Tibial artery (tissue), 4 donors: ENCODE data around the gene ZNF780A.

ENCODE experiments used
- DNase-seq, 2 donors: peaks; one replicate each; pipeline ENCODE4 v3.0.0-alpha.2; 2019
- H3K27ac ChIP-seq, 2 donors: fragments of 200-600 bp; sonication (generic) in 1 of 2; 1 replicate in 1 of 2; 2 replicates in 1 of 2; pipeline ENCODE4 v1.5.1; 2018 to 2019; ENCODE audit warnings: mild to moderate bottlenecking in 1 of 2
- H3K27me3 ChIP-seq, 2 donors: fragments of 200-600 bp; sonication (generic) in 1 of 2; one replicate each; pipeline versions ENCODE4 v1.5.1 to v1.6.0; 2016 to 2019
- H3K36me3 ChIP-seq, 3 donors: fragments of 200-600 bp; sonication (generic) in 2 of 3; one replicate each; pipeline ENCODE4 v1.5.1; 2016 to 2019; ENCODE audit warnings: mild to moderate bottlenecking in 2 of 3
- H3K4me1 ChIP-seq, 4 donors: fragments of 200-600 bp; sonication (generic) in 2 of 4; 1 replicate in 3 of 4; 2 replicates in 1 of 4; pipeline ENCODE4 v1.5.1; 2016 to 2019
- H3K4me3 ChIP-seq, 2 donors: fragments of 200-600 bp; sonication (generic) in 1 of 2; 1 replicate in 1 of 2; 2 replicates in 1 of 2; pipeline ENCODE4 v1.5.1; 2018 to 2019; ENCODE audit warnings: mild to moderate bottlenecking in 2 of 2
- H3K9me3 ChIP-seq, 3 donors: fragments of 200-600 bp; sonication (generic) in 1 of 3; one replicate each; pipeline ENCODE4 v1.5.1; 2016 to 2019
- intact Hi-C: fragments of 100-400 bp; cut with DNase I; formaldehyde crosslinking; loops from one replicate; pipeline ENCODE4 v1.15.0; 2023; ENCODE audit warnings: low total_unique reads
- TF ChIP-seq, protein P1 (sequence below), 2 experiments: fragments of 200-600 bp in 1 of 2; fragments of 450-650 bp in 1 of 2; IDR thresholded peaks; one replicate each; pipeline ENCODE4 v1.5.1; 2017 to 2019; ENCODE audit warnings: antibody characterized with exemption in 2 of 2, mild to moderate bottlenecking in 1 of 2, moderate library complexity in 1 of 2

The ZNF780A gene

DNA sequence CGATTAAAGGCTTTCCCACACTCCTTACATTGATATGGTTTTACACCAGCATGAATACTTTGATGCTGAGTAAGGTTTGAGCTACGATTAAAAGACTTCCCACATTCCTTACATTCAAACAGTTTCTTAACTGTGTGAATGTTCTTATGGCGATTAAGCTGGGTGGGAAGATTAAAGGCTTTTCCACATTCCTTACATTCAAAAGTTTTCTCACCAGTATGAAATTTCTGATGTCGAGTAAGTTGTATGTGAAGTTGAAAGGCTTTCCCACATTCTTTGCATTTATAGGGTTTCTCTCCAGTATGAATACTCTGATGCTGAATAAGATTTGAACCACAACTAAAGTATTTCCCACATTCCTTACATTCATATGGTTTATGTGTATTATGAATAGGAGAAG, 54.7 kb downstream of the ZNF780A start:
- no peak for DNase-seq
- intact Hi-C loops, result no loop called here
- TF ChIP-seq, protein P1, sequence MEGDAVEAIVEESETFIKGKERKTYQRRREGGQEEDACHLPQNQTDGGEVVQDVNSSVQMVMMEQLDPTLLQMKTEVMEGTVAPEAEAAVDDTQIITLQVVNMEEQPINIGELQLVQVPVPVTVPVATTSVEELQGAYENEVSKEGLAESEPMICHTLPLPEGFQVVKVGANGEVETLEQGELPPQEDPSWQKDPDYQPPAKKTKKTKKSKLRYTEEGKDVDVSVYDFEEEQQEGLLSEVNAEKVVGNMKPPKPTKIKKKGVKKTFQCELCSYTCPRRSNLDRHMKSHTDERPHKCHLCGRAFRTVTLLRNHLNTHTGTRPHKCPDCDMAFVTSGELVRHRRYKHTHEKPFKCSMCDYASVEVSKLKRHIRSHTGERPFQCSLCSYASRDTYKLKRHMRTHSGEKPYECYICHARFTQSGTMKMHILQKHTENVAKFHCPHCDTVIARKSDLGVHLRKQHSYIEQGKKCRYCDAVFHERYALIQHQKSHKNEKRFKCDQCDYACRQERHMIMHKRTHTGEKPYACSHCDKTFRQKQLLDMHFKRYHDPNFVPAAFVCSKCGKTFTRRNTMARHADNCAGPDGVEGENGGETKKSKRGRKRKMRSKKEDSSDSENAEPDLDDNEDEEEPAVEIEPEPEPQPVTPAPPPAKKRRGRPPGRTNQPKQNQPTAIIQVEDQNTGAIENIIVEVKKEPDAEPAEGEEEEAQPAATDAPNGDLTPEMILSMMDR (IDR thresholded peaks at IDR 0.05), result no peak
- H3K4me1 ChIP-seq, result no peaks in the 10 kb centered on the region
- no peak overlapping the region for H3K4me3 ChIP-seq
- H3K36me3 ChIP-seq, result peaks cover 0 to 59% (median 56%) of the 10 kb centered on the region in 3 donors
- H3K9me3 ChIP-seq, result peaks cover 17 to 71% (median 60%) of the 10 kb centered on the region in 3 donors
- no peak overlapping the region for H3K27ac ChIP-seq
- no peaks in the 10 kb centered on the region for H3K27me3 ChIP-seq

DNA sequence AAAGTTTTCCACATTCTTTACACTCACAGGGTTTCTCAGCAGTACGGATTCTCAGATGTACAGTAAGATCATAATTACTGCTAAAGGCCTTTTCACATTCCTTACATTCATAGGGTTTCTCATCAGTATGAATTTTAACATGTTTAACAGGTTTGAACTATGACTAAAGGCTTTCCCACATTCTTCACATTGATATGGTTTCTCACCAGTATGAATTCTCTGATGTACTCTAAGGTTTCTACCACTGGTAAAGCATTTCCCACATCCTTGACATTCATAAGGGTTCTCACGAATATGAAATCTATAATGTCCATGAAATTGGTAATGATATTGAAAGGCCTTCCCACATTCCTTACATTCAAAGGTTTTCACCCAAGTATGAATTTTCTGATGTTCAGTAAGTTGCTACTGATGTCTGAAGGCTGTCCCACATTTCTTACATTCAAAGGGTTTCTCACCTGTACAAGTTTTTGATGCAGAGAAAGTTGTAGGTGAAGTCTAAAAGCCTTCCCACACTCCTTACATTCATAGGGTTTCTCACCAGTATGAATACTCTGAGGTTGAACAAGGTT, 56.7 kb downstream of the ZNF780A start:
- peaks cover 0 to 68% (median 67%) of the 10 kb centered on the region in 3 donors for H3K36me3 ChIP-seq
- intact Hi-C loops, result no loop called here
- no peaks in the 10 kb centered on the region for H3K27me3 ChIP-seq
- TF ChIP-seq, protein P1 (IDR thresholded peaks at IDR 0.05), result no peak
- no peak overlapping the region for H3K4me3 ChIP-seq
- H3K9me3 ChIP-seq, result peaks cover 24 to 86% (median 74%) of the 10 kb centered on the region in 3 donors
- DNase-seq, result no peak
- no peaks in the 10 kb centered on the region for H3K4me1 ChIP-seq
- H3K27ac ChIP-seq, result no peak overlapping the region

DNA sequence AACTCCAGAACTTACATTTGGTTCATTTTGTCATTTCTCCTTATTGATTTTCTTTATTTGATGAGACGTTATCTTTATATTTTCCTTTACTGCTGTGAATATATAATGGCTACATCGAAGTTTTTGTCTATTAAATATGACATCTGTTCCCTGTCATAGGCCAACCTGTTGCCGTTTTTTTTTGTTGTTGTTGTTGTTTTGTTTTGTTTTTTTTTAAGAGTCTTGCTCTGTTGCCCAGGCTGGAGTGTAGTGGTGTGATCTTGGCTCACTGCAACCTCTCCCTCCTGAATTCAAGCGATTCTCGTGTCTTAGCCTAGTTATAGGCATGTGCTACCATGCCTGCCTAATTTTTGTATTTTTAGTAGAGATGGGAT, 64.2 kb downstream of the ZNF780A start:
- Histone ChIP-seq H3K27me3 (no peaks in the 10 kb centered on the region), H3K4me3 (no peak overlapping the region), H3K4me1 (no peaks in the 10 kb centered on the region), H3K9me3 (peaks cover 18 to 99% (median 87%) of the 10 kb centered on the region in 3 donors), H3K36me3 (peaks cover 0 to 44% (median 29%) of the 10 kb centered on the region in 3 donors), H3K27ac (no peak overlapping the region)
- TF ChIP-seq, protein P1 (IDR thresholded peaks at IDR 0.05), result no peak
- no peak for DNase-seq
- intact Hi-C loops, result no loop called here

DNA sequence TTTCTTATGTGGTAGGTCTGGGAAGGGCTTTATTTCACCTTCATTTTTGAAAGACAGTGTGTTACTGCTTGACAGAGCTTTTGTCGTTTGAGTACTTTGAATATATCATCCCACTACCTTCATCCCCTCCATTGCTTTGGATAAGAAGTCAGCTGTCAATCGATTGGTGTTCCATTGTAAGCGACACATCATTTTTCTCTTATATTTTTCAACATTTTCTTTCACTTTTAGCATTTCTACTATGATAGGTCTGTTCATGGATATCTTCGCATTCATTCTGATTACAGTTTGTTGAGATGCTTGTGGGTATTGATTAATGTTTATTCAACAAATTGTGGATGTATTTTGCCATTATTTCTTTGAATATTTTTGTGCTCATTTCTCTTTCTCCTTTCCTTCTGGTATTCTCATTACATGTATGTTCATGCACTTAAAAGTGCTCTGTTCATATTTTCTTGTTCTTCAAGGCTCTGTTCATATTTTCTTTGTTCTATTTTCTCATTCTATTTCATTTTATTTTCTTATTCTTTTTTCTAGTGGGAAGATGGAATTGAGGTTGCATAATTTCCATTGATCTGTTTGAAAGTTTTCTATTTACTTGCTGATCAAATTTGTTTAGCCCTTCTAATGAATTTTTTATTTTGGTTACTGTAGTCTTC, 64.7 kb downstream of the ZNF780A start:
- peaks cover 15 to 99% (median 87%) of the 10 kb centered on the region in 3 donors for H3K9me3 ChIP-seq
- no peaks in the 10 kb centered on the region for H3K4me1 ChIP-seq
- no peak overlapping the region for H3K27ac ChIP-seq
- no peaks in the 10 kb centered on the region for H3K27me3 ChIP-seq
- H3K36me3 ChIP-seq, result peaks cover 0 to 40% (median 28%) of the 10 kb centered on the region in 3 donors
- H3K4me3 ChIP-seq, result no peak overlapping the region
- TF ChIP-seq, protein P1 (IDR thresholded peaks at IDR 0.05), result no peak
- DNase-seq, result no peak
- intact Hi-C loops, result no loop called here

DNA sequence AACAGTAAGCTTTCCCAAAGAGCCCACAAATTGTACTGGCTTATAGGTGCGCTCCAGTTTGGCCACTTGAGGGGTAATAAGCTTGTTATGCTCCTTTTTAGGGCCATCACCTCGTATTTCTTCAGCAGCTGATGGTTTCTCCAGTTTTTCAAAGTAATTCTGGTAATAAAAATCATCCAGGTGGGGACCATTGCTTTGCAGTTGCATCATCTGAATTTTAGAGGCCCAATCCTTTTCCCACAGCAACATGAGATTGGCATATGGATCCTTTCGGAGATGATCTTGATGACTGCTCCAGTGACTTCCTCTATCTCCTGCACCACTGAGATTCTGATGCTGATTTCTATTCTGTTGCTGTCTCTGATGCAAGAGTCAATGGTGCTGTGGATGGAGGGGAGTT, 66.8 kb downstream of the ZNF780A start:
- intact Hi-C loops, result no loop called here
- DNase-seq, result no peak
- Histone ChIP-seq H3K27me3 (no peaks in the 10 kb centered on the region), H3K36me3 (peaks cover 0 to 37% (median 28%) of the 10 kb centered on the region in 3 donors), H3K9me3 (peaks cover 10 to 99% (median 74%) of the 10 kb centered on the region in 3 donors), H3K4me3 (no peak overlapping the region), H3K4me1 (no peaks in the 10 kb centered on the region), H3K27ac (no peak overlapping the region)
- TF ChIP-seq, protein P1 (IDR thresholded peaks at IDR 0.05), result no peak
